Fibroblast of pulmonary artery (primary cell): ENCODE measurements around the gene SHH.
A peak's percentile ranks its signal among the peaks of the same experiment; 100 is the strongest.

Source experiments
- DNase-seq: peaks from one replicate; pipeline ENCODE4 v3.0.0-alpha.2; 2010; ENCODE audit warnings: low read depth
- H3K4me3 ChIP-seq: replicated peaks from 2 replicates; pipeline ENCODE4 v1.5.1; 2011; ENCODE audit warnings: low read depth, mild to moderate bottlenecking, control low read depth, low read length, moderate library complexity
- TF ChIP-seq, protein P1 (sequence below): IDR thresholded peaks from 2 replicates; pipeline ENCODE4 v1.5.1; 2011; ENCODE audit warnings: mild to moderate bottlenecking, control low read depth, low read length, inconsistent platforms; ENCODE audit errors: missing control alignments

SHH gene

DNA sequence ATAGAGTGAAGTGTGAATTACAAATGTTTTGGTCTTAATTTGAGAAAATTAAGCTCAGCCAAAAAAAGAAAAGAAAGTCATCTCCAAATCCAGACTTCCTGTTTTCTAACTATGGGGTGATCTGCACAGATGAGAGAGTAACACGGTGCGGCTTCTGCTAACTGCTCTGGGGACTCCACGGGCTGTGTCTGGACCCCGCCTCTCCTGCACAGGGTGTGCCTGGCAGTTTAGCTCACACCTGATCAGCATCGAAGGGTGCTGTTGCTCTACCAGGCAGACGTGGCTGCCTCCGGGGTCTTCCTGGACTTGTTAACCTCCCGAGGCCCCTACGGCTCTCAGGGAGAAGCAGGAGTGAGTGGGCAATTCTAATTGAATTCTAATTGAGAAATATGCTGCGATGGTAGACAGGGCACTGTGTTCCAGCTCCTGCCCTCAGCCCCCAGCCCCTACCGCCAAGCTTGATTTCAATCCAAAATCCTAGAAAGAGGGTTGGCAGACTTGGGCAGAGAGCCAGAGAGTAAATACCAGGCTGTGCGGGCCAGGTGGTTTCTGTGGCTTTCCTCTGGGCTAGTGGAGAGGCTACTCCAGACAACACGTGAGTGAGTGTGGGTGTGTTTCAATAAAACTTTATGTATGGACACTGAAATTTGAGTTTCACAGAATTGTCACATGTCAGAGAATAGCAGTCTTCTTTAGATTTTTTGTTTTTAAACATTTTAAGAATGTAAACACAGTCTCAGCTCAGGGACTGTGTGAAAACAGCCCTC, 13.4 kb downstream of the SHH start:
- no peak for DNase-seq
- TF ChIP-seq, protein P1, sequence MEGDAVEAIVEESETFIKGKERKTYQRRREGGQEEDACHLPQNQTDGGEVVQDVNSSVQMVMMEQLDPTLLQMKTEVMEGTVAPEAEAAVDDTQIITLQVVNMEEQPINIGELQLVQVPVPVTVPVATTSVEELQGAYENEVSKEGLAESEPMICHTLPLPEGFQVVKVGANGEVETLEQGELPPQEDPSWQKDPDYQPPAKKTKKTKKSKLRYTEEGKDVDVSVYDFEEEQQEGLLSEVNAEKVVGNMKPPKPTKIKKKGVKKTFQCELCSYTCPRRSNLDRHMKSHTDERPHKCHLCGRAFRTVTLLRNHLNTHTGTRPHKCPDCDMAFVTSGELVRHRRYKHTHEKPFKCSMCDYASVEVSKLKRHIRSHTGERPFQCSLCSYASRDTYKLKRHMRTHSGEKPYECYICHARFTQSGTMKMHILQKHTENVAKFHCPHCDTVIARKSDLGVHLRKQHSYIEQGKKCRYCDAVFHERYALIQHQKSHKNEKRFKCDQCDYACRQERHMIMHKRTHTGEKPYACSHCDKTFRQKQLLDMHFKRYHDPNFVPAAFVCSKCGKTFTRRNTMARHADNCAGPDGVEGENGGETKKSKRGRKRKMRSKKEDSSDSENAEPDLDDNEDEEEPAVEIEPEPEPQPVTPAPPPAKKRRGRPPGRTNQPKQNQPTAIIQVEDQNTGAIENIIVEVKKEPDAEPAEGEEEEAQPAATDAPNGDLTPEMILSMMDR = no peak
- peak overlapping the region; percentile 10 for H3K4me3 ChIP-seq

DNA sequence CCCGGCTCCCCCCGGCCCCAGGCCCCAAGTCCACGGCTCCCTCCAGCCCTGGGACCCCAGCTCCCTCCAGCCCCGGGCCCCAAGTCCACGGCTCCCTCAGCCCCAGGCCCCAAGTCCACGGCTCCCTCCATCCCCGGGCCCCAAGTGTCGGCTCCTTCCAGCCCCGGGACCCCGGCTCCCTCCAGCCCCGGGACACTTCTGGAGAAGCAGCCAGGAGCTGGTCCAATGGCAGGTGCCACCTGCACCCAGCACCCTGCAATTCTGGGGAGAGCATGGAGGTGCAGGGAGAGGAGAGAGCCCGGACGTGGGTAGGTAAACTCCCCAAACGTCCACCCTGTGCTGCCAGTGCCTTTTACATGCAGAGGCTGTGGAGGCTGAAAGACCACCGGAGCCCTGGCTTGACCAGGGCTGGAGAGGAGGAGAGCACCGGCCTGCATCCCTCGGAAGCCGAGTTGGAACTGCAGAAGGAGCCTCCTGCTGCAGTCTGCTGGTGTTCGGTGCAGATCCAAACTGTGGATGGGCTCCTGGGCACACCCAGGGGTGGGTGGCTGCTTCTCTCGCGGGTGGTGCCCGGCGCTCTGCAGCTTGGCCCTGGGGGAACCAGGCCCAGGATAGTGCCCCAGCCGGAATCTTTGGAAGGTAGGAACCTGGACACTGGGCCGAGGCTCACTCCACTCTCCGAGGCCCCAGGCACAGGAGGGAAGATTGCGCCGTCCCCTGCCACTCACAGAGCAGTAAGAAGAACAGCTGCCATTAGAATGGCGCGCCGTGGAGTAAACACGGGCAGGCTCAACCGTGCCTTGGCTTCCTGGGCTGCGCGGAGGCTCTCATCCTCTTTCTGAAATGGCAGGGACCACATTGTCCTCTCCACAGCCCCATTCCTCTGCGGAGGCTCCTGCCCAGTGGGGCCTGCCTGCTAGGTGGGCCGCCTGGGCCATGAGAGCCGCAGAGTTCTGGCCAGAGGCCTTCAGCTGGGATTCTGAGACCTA, 14.7 kb downstream of the SHH start:
- no peak overlapping the region for H3K4me3 ChIP-seq
- TF ChIP-seq, protein P1 = no peak
- no peak for DNase-seq

DNA sequence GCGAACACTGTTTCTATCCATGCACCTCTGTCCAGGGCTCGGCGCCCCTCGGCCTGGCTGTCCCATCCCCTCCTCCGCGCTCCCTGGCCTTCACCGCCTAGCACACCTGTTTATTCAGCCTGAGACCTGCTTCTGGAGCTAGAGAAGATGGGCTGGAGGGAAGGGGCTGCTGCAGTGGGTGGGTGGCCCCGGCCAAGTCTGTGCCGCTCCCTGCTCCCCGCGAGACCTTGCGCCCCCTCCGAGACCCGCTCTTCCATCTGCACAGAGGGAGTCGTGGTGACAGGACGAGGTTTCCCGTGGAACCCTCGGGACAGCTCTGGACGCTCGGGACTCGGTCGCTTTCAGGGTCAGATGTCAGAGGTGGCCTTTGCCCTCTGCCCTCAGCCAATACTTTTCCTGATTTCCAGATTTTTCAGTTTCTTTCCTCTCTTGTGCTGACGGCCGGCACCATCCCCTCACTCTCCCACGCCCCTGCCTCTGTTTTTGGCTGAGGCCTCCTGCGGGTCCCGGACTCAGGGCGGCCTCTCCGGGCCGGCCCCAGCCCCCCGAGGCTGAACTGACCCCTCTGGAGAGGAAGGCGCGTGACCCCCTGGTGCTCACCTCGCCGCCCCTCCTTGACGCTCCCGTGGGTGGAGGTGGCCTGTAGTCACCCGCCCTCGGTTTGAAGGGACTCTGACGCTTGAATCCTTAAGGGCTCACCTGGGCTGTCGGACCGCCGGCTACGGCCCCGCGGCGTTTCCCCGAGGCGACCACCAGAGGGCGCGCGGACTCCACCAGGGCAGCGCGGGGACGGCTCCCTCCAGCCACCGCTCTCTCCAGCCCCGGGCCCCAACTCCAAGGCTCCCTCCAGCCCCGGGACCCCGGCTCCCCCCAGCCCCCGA, 15.6 kb downstream of the SHH start:
- TF ChIP-seq, protein P1 = peak; percentile 58
- DNase-seq = peak; percentile 46
- no peak overlapping the region for H3K4me3 ChIP-seq

GRCh38 chr7:155795951-155796350, 16.3 kb downstream of the SHH start:
- TF ChIP-seq, protein P1 = no peak
- DNase-seq = no peak
- no peak overlapping the region for H3K4me3 ChIP-seq

- H3K4me3 ChIP-seq = no peak overlapping the region
- DNase-seq = no peak
- TF ChIP-seq, protein P1 = no peak
These were observed 16.9 kb downstream of the SHH start for GRCh38 chr7:155795401-155795800.

DNA sequence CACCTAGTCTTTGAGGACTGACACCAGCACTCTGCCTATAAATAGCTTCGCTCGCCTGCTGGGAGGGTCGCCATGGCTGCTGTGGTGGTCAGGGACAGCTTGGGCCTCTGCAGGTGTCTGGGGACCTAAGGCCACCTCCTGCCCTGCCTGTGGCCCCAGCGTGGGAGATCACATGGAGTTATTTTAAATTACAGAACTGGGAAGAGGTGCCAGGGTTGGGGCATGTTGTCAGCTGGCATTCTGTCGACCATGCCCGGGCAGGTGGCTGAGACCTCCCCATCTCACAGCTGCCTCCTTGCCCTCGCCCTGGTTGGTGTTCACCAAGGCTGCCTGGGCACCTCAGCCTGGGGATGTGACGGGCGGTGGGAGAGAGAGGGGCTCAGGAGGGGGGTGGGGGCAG, 18.1 kb downstream of the SHH start:
- no peak overlapping the region for H3K4me3 ChIP-seq
- TF ChIP-seq, protein P1 = no peak
- DNase-seq = no peak
